Muscle layer of colon (tissue), 2 donors: ENCODE data around the gene MRPL45.

ENCODE experiments used
- H3K27ac ChIP-seq: one replicate; pipeline ENCODE4 v1.7.0; 2013; ENCODE audit warnings: low read depth, mild to moderate bottlenecking, low read length, moderate library complexity
- H3K27me3 ChIP-seq, 2 donors: one replicate each; pipeline ENCODE4 v1.7.0; 2013; ENCODE audit warnings: low read length in 2 of 2, mild to moderate bottlenecking in 2 of 2; ENCODE audit not compliant: insufficient read depth in 2 of 2, control insufficient read depth in 1 of 2
- H3K36me3 ChIP-seq: one replicate; pipeline ENCODE4 v1.7.0; 2013; ENCODE audit warnings: mild to moderate bottlenecking, low read length; ENCODE audit not compliant: insufficient read depth
- H3K4me1 ChIP-seq: one replicate; pipeline ENCODE4 v1.7.0; 2013; ENCODE audit warnings: mild to moderate bottlenecking, low read length; ENCODE audit not compliant: insufficient read depth
- H3K4me3 ChIP-seq, 2 donors: one replicate each; pipeline ENCODE4 v1.7.0; 2013; ENCODE audit warnings: low read length in 2 of 2, low read depth in 1 of 2, mild to moderate bottlenecking in 1 of 2, moderate library complexity in 1 of 2
- H3K9ac ChIP-seq: one replicate; pipeline ENCODE4 v1.7.0; 2013; ENCODE audit warnings: low read length
- H3K9me3 ChIP-seq: one replicate; pipeline ENCODE4 v1.7.0; 2013; ENCODE audit warnings: mild to moderate bottlenecking, low read length
- donor health status: abdominal sarcoma.
- donor health status: Adenocarcinoma of cecum.

MRPL45 gene

DNA sequence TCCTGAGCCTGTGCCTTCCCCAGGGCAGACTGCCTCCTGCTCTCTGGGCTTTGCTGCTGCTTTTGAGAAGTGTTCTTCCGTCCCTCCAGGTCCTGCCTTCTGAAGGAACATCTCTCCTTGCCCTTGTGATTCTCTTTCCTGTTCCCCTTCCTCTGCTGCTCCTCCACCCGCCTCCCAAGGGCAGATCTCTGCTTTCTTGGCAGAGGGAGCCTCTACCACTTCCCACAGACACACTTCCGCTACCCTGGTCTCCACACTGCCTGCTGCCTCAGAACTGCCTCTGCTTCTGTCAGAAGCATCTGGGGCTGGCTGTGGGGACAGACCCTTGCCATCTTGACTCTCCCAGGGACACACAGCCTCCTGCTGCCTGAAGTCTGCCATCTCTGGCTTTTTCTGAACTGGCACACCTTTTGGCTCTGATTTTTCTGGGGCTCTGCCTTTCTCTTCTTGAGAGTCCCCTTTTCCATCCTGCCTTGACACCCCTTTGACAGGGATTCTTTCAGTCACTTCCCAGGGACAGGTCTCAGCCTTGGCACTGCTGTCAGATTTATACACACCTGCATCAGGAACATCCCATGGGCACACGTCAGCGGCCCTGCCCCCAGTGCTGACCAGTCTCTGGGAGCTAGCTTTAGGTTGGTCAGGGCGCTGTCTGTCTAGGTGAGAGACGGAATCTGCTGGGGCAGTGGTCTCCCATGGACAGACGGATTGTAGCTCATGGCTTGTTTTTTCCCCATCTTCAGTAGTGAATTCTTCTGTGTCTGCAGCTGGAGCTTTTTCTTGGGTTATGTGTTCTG, 30.2 kb downstream of the MRPL45 start:
- Histone ChIP-seq H3K27me3 (peaks cover 0 to 18% of the 10 kb centered on the region in 2 donors), H3K36me3 (peaks cover 6% of the 10 kb centered on the region), H3K4me1 (no peaks in the 10 kb centered on the region), H3K27ac (peak overlapping the region; percentile 29), H3K9ac (no peak overlapping the region), H3K9me3 (no peaks in the 10 kb centered on the region), H3K4me3 (no peak overlapping the region)

DNA sequence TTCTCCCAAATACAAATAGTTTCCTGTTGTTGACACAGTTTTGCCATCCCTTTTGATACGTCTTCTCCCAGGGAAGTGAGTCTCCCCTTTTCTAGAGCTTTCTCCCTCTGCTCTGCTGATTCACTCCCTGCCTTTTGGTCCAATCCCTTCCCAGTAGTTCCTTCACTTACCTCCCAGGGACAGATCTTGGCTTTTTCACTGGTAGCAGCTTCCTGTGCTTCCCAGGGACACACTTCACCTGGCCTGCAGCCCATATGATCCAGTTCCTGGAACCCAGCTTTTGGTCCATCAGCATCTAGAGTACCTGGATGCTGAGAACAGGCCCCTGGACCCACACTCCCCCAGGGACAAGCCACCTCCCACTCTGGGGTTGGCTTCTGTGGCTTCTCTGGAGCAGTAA, 31.0 kb downstream of the MRPL45 start:
- Histone ChIP-seq H3K4me3 (no peak overlapping the region), H3K4me1 (no peaks in the 10 kb centered on the region), H3K27ac (no peak overlapping the region), H3K27me3 (peaks cover 0 to 18% of the 10 kb centered on the region in 2 donors), H3K36me3 (no peaks in the 10 kb centered on the region), H3K9ac (no peak overlapping the region), H3K9me3 (no peaks in the 10 kb centered on the region)

DNA sequence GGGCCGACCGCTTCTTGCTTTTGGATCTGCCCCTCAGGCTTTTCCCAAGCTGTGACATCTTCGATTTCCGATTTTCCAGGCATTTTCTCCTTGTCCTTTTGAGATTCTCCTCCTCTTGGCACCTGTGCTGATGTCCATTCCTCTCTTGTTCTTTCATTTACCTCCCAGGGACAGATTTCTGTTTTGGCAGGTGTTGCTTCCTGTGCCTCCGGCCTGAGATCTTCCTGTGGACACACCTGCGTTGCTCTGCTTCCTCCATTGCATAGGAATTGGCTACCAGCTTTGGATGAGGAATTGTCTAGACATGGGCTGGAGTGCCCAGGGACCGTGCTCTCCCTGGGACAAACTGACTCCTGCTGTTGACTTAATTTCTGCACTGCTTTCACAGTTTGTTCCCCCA, 31.7 kb downstream of the MRPL45 start:
- no peaks in the 10 kb centered on the region for H3K9me3 ChIP-seq
- H3K4me1 ChIP-seq, result no peaks in the 10 kb centered on the region
- H3K36me3 ChIP-seq, result no peaks in the 10 kb centered on the region
- no peak overlapping the region for H3K9ac ChIP-seq
- peaks cover 0 to 21% of the 10 kb centered on the region in 2 donors for H3K27me3 ChIP-seq
- no peak overlapping the region for H3K27ac ChIP-seq
- H3K4me3 ChIP-seq, result no peak overlapping the region

DNA sequence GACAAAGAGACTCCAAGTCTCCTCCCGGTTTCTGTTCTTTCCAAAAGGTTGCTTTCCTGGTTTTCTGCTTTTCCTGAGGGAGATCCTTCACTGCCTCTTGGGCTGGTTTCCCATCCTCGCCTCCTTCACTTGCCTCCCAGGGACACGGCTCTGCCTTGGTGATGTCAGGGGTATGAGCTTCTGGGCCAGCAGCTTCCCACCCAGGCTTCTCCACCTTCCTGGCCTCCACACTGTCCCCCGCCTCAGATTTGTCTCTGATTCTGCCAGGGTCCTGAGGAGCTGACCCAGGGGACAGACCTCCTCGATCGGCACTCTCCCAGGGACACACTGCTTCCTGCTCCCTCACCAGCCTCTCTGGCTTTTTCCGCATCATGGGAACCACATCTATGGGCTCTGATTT, 32.3 kb downstream of the MRPL45 start:
- H3K27ac ChIP-seq, result no peak overlapping the region
- no peaks in the 10 kb centered on the region for H3K36me3 ChIP-seq
- H3K4me1 ChIP-seq, result no peaks in the 10 kb centered on the region
- H3K27me3 ChIP-seq, result peaks cover 6 to 27% of the 10 kb centered on the region in 2 donors
- H3K9me3 ChIP-seq, result no peaks in the 10 kb centered on the region
- no peak overlapping the region for H3K9ac ChIP-seq
- H3K4me3 ChIP-seq, result no peak overlapping the region

DNA sequence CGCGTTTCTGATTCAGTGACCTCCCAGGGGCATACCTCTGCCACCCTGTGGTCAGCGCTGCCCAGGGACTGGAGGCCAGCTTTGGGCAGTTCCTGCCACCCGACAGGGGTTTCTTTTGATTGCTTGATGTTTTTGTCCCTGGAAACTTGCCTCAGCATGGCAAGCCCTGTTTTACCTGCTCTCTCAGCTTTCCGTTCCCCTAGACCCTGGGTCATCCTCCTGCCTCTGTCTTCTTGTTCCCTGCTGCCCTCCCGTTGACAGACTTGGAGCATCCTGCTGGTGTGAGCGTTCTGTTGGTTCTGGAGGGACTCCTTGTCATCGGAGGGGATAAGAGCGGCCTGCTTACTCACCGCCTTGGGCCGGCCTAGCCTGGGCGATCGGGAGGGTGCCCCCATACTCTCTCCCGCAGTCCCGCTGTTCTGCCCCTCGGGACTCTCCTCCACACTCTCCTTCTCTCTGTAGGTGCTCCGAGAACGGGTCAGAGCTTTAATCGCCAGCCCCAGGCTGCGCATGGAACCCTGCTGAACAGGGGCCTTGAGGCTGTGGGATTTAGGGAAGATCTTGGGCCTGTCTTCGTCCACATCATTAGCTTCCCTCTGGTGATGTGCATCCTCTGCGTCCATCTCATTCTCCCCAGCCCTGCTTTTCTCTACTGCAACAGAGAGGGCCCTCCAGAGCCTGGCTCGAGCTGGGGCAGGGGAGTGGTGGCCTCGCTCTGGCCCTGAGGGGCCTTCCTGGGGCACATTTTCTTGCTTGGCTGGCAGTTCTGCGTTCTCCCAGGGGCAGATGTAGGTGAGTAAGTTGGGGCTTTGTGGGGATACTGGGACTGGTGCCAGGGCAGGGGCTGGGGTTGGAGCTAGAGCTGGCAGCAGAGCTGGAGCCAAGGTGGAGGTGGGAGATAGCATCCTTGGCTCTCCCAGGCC, 33.1 kb downstream of the MRPL45 start:
- Histone ChIP-seq H3K4me1 (no peaks in the 10 kb centered on the region), H3K4me3 (no peak overlapping the region), H3K27ac (no peak overlapping the region), H3K27me3 (peaks cover 7 to 33% of the 10 kb centered on the region in 2 donors), H3K9ac (no peak overlapping the region), H3K9me3 (no peaks in the 10 kb centered on the region), H3K36me3 (no peaks in the 10 kb centered on the region)

DNA sequence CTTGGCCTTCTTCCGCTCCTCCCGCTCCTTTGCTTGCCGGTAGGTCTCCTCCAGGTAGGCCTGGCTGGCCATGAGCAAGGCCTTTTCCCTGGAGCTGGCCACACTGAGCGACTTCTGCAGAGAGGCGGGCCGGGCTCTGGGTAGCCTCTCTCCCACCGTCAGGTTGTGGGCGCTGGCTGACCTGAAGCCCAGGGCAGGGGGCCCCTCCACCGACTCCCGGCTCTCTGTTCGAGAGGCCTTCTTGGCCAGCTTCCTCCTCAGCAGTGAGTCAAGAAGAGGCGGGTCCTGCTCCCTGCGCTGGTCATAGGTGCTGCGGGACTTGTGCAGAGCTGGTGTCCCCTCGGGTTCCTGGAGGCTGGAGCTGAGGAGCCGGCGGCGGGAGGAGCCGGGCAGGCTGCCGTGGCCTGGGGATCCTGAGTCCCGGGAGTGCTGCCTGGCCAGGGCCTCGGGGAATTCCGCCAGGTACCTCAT, 34.0 kb downstream of the MRPL45 start:
- Histone ChIP-seq H3K4me1 (no peaks in the 10 kb centered on the region), H3K9me3 (no peaks in the 10 kb centered on the region), H3K4me3 (no peak overlapping the region), H3K36me3 (no peaks in the 10 kb centered on the region), H3K27ac (no peak overlapping the region), H3K27me3 (peaks cover 7 to 33% of the 10 kb centered on the region in 2 donors), H3K9ac (no peak overlapping the region)

DNA sequence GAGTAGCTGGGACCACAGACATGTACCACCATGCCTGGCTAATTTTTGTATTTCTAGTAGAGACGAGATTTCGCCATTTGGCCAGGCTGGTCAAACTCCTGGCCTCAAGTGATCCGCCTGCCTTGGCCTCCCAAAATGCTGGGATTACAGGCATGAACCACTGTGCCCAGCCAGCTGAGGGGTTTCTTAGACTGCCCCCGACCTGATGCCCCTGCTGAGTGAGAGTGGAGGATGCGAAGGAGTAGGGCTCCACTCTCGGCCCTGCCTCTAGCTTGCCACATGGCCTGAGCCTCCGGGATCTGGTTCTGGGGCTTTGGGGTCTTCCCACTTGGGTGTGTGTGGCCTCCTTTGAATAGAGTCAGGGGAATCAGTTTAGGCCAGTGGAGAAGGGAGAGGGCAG, 35.8 kb downstream of the MRPL45 start:
- Histone ChIP-seq H3K9me3 (no peaks in the 10 kb centered on the region), H3K36me3 (no peaks in the 10 kb centered on the region), H3K4me1 (no peaks in the 10 kb centered on the region), H3K27ac (no peak overlapping the region), H3K9ac (no peak overlapping the region), H3K27me3 (peaks cover 7 to 33% of the 10 kb centered on the region in 2 donors), H3K4me3 (no peak overlapping the region)

DNA sequence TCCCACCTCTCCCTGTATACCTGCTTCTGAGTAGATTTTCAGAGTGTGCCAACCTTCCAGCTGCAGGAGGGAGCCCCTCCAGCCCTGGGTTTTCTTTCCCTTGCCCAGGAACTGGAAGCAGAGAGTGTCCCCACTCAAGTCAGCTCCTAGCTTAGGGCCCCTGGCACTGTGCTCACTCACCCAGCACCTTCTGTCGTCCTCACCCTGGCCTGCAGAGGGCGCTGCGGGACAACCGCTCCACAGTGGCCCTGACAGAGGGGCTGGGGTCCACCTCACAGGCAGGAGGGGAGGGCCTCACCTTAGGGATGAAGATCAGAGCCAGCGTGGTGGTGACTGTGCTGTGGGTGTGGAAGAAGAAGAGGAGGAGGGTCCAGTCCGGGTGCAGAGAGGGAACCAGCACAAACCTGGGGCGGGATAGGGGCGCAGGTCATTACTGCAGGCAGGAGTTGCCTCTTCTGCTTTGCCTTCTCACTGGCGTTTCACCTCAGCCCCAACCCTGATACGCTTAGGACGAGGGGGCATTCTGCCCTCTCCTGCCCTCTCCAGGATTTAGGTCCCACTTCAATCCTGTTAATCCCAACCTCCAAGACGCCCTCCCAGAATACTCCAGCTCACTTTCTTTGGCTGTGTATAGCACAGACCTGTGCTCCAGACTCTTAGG, 36.8 kb downstream of the MRPL45 start:
- Histone ChIP-seq H3K27ac (no peak overlapping the region), H3K27me3 (peaks cover 7 to 33% of the 10 kb centered on the region in 2 donors), H3K4me3 (no peak overlapping the region), H3K36me3 (no peaks in the 10 kb centered on the region), H3K9ac (no peak overlapping the region), H3K9me3 (no peaks in the 10 kb centered on the region), H3K4me1 (no peaks in the 10 kb centered on the region)

DNA sequence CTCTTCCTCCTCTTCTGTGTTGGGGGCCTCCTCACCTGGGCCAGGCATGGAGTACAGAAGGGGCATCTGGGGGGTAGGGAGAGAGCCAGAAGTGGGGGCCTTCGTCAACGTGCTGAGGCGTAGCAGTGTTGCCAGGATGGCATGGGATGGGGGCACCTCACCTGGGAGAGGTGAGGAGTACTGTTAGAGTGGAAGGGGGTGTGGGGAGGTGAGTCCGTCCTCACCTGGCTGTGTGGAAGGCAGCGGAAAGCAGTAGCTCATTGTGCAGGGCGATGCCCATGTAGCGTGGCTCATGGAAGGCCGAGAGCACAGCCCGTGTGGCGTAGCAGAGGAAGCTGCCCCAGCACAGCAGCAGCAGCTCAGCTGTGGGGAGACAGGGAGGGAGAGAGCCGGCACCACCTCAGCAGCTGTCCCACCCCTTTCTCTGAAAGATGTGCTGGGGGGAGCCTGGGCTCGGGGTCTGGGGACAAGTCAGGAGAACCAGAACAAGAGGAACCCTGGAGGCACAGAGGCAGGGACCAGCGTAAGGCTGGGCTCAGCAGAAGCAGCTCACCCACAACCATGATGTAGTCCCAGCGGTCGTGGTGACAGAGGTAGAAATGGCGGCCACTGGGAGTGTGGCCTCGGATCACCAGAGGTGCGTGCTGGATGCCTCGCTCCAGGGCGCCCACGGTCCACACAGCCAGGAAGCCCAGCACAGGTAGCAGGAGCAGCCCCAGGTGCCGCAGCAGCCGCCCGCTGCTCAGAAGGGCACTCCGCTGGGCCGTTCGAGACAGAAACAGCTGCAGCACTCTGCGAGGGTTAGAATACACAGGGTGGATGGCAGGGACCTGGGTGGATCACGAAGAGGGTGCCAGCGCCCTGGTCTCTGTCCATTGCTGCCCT, 37.8 kb downstream of the MRPL45 start:
- no peak overlapping the region for H3K4me3 ChIP-seq
- no peaks in the 10 kb centered on the region for H3K4me1 ChIP-seq
- H3K36me3 ChIP-seq, result no peaks in the 10 kb centered on the region
- no peaks in the 10 kb centered on the region for H3K9me3 ChIP-seq
- no peak overlapping the region for H3K9ac ChIP-seq
- H3K27ac ChIP-seq, result no peak overlapping the region
- peaks cover 7 to 33% of the 10 kb centered on the region in 2 donors for H3K27me3 ChIP-seq

DNA sequence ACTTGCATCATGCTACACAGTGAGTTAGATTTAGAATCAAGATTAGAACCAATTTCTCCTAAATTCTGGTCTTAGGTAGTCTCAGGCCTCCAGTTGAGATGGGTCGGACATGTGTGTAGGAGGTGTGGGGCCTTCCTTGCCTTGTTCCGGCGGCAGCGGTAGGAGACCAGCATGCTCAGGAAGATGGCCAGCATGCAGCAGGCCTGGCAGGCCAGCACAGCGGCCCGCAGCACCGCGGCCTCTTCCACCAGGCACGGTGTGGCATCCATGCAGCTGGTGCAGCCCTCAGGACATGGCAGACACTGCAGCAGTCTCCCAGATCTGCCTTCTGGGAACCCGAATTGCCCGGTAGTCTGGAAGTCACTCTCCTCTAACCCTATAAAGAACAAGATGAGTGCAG, 39.9 kb downstream of the MRPL45 start:
- no peak overlapping the region for H3K4me3 ChIP-seq
- H3K9ac ChIP-seq, result no peak overlapping the region
- peaks cover 7 to 18% of the 10 kb centered on the region in 2 donors for H3K27me3 ChIP-seq
- no peak overlapping the region for H3K27ac ChIP-seq
- H3K4me1 ChIP-seq, result peaks cover 6% of the 10 kb centered on the region
- no peaks in the 10 kb centered on the region for H3K36me3 ChIP-seq
- H3K9me3 ChIP-seq, result no peaks in the 10 kb centered on the region
